Osteoblast (primary cell): ENCODE measurements around the gene AMHR2. TPM values are rescaled to one million over a fixed set of nuclear protein-coding genes. Genes with fewer than 3 reads are reported as not detected.

Source experiments
- DNase-seq: peaks from one replicate; pipeline ENCODE4 v3.0.0; 2011; ENCODE audit warnings: low spot score, mixed read lengths; ENCODE audit not compliant: insufficient read length; ENCODE audit errors: missing footprints
- H2AFZ ChIP-seq: 2 replicates; pipeline ENCODE4 v1.6.0; 2011; ENCODE audit warnings: mild to moderate bottlenecking, low read length
- H3K27ac ChIP-seq: 2 replicates; pipeline ENCODE4 v1.5.1; 2011; ENCODE audit warnings: mild to moderate bottlenecking, low read depth, low read length, moderate library complexity
- H3K27me3 ChIP-seq: 2 replicates; pipeline ENCODE4 v1.6.0; 2012; ENCODE audit warnings: mild to moderate bottlenecking, control low read depth, inconsistent platforms, low read length, moderate library complexity; ENCODE audit not compliant: insufficient read depth
- H3K36me3 ChIP-seq: 2 replicates; pipeline ENCODE4 v1.5.1; 2011; ENCODE audit warnings: mild to moderate bottlenecking, low read length, control low read depth, moderate library complexity; ENCODE audit not compliant: insufficient read depth
- H3K4me1 ChIP-seq: 2 replicates; pipeline ENCODE4 v1.5.1; 2011; ENCODE audit warnings: mild to moderate bottlenecking, low read length, control low read depth, moderate library complexity; ENCODE audit not compliant: insufficient read depth
- H3K4me2 ChIP-seq: 2 replicates; pipeline ENCODE4 v1.6.0; 2011; ENCODE audit warnings: mild to moderate bottlenecking, low read length; ENCODE audit not compliant: insufficient read depth
- H3K4me3 ChIP-seq: fragments of 200-600 bp; sonication (generic); 3 replicates; pipeline ENCODE4 v1.5.1; 2012; ENCODE audit warnings: mild to moderate bottlenecking, low read length, inconsistent platforms; ENCODE audit not compliant: insufficient read depth
- H3K79me2 ChIP-seq: 2 replicates; pipeline ENCODE4 v1.6.0; 2012; ENCODE audit warnings: mild to moderate bottlenecking, low read length, control low read depth, inconsistent platforms; ENCODE audit not compliant: insufficient read depth
- H3K9me3 ChIP-seq: 2 replicates; pipeline ENCODE4 v1.5.1; 2011; ENCODE audit warnings: low read depth, low read length, control low read depth
- H4K20me1 ChIP-seq: 2 replicates; pipeline ENCODE4 v1.6.0; 2012; ENCODE audit warnings: mild to moderate bottlenecking, low read length, control low read depth; ENCODE audit not compliant: insufficient read depth
- CTCF ChIP-seq: IDR thresholded peaks from 2 replicates; pipeline ENCODE4 v1.5.1; 2011; ENCODE audit warnings: mild to moderate bottlenecking, low read depth, low read length, moderate library complexity; ENCODE audit errors: extremely low read depth
- total RNA-seq: library from RNA; depleted of rRNA; stranded (reverse); fragments of >200 nt; gene quantifications from 2 replicates; pipeline ENCODE4 v1.2.3, GENCODE V29; 2012

AMHR2 gene
- total RNA-seq, 1 donor = not detected

GRCh38 chr12:53424626-53425514, 1.2 kb downstream of the AMHR2 start:
- Histone ChIP-seq H3K27ac (no peak overlapping the region), H3K36me3 (no peaks in the 10 kb centered on the region), H3K79me2 (no peaks in the 10 kb centered on the region), H3K9me3 (no peaks in the 10 kb centered on the region), H3K27me3 (no peaks in the 10 kb centered on the region), H3K4me3 (no peak overlapping the region), H4K20me1 (no peaks in the 10 kb centered on the region), H2AFZ (no peak overlapping the region), H3K4me1 (peaks cover 16% of the 10 kb centered on the region), H3K4me2 (no peak overlapping the region)
- TF ChIP-seq CTCF = no peak
- DNase-seq = no peak

DNA sequence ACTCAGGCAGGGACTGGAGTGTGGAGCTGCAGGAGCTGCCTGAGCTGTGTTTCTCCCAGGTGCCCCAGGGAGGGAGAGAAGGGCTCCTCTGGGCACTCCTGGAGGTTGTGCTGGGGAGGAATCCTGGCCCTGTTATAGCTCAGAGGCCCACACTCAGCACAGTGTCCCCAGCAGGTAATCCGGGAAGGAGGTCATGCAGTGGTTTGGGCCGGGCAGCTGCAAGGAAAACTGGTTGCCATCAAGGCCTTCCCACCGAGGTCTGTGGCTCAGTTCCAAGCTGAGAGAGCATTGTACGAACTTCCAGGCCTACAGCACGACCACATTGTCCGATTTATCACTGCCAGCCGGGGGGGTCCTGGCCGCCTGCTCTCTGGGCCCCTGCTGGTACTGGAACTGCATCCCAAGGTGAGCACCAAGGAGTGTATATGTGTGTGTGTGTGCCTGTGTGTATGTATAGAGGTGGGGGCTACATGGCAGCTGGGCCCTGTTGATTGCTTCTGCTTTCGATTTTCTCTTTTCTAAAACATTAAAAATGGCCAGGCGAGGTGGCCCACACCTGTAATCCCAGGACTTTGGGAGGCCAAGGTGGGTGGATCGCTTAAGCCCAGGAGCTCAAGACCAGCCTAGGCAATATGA, 2.0 kb downstream of the AMHR2 start:
- Histone ChIP-seq H4K20me1 (no peaks in the 10 kb centered on the region), H3K27me3 (no peaks in the 10 kb centered on the region), H3K79me2 (no peaks in the 10 kb centered on the region), H3K36me3 (no peaks in the 10 kb centered on the region), H3K4me2 (no peak overlapping the region), H3K4me3 (no peak overlapping the region), H3K27ac (no peak overlapping the region), H3K4me1 (peaks cover 18% of the 10 kb centered on the region), H2AFZ (no peak overlapping the region), H3K9me3 (no peaks in the 10 kb centered on the region)
- TF ChIP-seq CTCF = no peak
- no peak for DNase-seq

- Histone ChIP-seq H4K20me1 (no peaks in the 10 kb centered on the region), H3K79me2 (no peaks in the 10 kb centered on the region), H3K9me3 (no peaks in the 10 kb centered on the region), H3K27me3 (no peaks in the 10 kb centered on the region), H2AFZ (no peak overlapping the region), H3K4me1 (peaks cover 23% of the 10 kb centered on the region), H3K36me3 (no peaks in the 10 kb centered on the region), H3K4me3 (no peak overlapping the region), H3K4me2 (no peak overlapping the region), H3K27ac (no peak overlapping the region)
- TF ChIP-seq CTCF = no peak
- DNase-seq = peak; percentile 94
Observed at GRCh38 chr12:53427905-53428594, 4.4 kb downstream of the AMHR2 start.

- peaks cover 23% of the 10 kb centered on the region for H3K4me1 ChIP-seq
Observed at GRCh38 chr12:53428741-53429140, 5.1 kb downstream of the AMHR2 start.

More at GRCh38 chr12:53428741-53429140, 5.1 kb downstream of the AMHR2 start:
- H2AFZ ChIP-seq = no peak overlapping the region
- no peak overlapping the region for H3K27ac ChIP-seq
- H3K9me3 ChIP-seq = no peaks in the 10 kb centered on the region
- DNase-seq = no peak
- H3K27me3 ChIP-seq = no peaks in the 10 kb centered on the region
- H3K4me3 ChIP-seq = no peak overlapping the region
- H3K36me3 ChIP-seq = no peaks in the 10 kb centered on the region
- no peak for TF ChIP-seq CTCF
- H3K4me2 ChIP-seq = no peak overlapping the region
- H3K79me2 ChIP-seq = no peaks in the 10 kb centered on the region
- H4K20me1 ChIP-seq = no peaks in the 10 kb centered on the region
